Neural progenitor cell (in vitro differentiated cells): ENCODE data around the gene MARCHF6.

Experiments used
- EZH2 ChIP-seq: fragments of 200-600 bp; sonication (generic); IDR thresholded peaks from 2 replicates; pipeline ENCODE4 v1.6.1; 2017; ENCODE audit warnings: antibody characterized with exemption, mild to moderate bottlenecking, moderate library complexity
- EZH2phosphoT487 ChIP-seq: fragments of 200-600 bp; sonication (generic); IDR thresholded peaks from 2 replicates; pipeline ENCODE4 v1.6.1; 2017; ENCODE audit warnings: antibody characterized with exemption
- TF ChIP-seq, protein P1 (sequence below): fragments of 200-600 bp; sonication (generic); IDR thresholded peaks from 2 replicates; pipeline ENCODE4 v1.5.1; 2017; ENCODE audit warnings: antibody characterized with exemption, mild to moderate bottlenecking

DNA sequence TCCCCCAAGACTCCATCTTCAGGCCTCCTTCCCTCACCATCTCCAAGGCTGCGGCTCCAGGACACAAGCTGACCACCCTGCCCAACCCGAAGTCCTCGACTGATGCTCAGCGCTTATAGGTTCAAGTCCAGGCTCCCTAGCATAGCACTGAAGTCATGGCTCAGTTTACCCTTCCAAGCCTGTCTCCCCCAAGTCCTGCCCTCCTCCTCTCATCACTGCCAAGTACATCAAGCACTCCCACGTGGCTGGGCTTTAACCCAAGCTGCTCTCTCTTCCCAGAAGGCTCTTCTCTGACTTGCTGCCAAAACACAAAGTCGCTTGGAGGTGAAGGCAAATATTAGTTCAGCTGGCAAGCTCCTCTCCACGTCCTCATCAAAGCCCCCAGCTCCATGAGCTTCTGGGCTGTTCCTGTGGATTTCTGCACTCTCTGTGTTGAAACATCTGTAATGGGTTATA lies 22.1 kb upstream of the MARCHF6 start:
- TF ChIP-seq, protein P1, sequence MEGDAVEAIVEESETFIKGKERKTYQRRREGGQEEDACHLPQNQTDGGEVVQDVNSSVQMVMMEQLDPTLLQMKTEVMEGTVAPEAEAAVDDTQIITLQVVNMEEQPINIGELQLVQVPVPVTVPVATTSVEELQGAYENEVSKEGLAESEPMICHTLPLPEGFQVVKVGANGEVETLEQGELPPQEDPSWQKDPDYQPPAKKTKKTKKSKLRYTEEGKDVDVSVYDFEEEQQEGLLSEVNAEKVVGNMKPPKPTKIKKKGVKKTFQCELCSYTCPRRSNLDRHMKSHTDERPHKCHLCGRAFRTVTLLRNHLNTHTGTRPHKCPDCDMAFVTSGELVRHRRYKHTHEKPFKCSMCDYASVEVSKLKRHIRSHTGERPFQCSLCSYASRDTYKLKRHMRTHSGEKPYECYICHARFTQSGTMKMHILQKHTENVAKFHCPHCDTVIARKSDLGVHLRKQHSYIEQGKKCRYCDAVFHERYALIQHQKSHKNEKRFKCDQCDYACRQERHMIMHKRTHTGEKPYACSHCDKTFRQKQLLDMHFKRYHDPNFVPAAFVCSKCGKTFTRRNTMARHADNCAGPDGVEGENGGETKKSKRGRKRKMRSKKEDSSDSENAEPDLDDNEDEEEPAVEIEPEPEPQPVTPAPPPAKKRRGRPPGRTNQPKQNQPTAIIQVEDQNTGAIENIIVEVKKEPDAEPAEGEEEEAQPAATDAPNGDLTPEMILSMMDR: no peak
- TF ChIP-seq EZH2 (no peak), EZH2phosphoT487 (no peak)
